GM18870 (cell line): Measurements from ENCODE around the gene MAST4.
"Not testable (repeated sequence)": the region's sequence is repeated elsewhere in the genome, so short reads cannot be mapped to it uniquely, and the experiment has no call there.

Experiments
- ATAC-seq: cut with Tn5 transposase; IDR thresholded peaks from one replicate; pipeline ENCODE4 v1.9.1; 2021; ENCODE audit warnings: moderate library complexity; ENCODE audit not compliant: unreplicated experiment

The MAST4 gene

DNA sequence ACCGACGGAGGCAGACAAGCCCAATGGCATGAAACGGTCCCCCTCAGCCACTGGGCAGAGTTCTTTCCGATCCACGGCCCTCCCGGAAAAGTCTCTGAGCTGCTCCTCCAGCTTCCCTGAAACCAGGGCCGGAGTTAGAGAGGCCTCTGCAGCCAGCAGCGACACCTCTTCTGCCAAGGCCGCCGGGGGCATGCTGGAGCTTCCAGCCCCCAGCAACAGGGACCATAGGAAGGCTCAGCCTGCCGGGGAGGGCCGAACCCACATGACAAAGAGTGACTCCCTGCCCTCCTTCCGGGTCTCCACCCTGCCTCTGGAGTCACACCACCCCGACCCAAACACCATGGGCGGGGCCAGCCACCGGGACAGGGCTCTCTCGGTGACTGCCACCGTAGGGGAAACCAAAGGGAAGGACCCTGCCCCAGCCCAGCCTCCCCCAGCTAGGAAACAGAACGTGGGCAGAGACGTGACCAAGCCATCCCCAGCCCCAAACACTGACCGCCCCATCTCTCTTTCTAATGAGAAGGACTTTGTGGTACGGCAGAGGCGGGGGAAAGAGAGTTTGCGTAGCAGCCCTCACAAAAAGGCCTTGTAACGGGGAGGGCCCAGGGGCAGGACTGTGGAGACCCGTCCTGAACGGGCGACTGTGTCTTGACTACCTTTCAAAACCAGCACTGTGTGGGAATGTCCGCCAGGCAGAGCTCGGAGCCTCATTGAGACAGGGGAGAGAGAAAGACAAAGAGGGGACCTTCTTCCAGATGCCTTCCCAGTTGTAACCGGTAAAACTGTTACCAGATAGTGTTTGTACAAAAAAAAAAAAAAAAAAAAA is 570.5 kb downstream of the MAST4 start:
- peak; percentile 19 for ATAC-seq

DNA sequence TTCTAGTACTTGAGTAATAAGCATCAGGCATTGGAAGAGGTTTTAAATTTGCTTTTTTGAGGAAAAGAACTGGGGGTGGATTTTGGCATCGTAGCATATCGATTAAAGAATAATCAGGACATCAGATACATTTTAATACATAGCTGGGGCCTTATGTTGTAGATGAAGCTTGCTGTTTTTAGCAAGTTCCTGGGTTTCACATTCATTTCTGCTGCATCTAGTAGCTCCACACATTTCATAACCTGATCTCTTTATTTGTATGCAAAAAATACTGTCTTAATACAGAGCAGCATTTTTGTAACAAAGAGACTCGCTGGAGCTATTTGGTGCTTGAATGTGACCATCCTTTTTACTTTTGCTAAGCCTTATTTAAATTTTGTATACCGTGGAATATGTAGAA is 571.9 kb downstream of the MAST4 start:
- ATAC-seq, result no peak

DNA sequence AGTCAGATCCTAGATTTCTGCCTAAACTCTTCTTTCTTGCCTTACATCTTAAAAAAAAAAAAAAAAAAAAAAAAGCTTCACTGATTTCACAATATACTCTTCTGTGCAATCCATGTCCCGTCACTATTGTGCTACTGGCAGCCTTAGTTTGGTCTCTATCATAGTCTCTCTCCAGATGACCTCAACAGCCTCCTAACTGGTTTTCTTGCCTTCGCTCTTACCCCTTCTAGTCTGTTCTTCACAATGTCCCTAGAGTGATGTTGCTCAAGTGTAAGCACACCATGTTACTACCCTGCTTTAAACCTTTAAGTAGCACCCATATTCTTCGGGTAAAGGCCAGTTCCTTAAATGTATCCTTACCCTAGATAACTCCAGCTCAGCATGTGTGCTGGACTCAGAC is 574.6 kb downstream of the MAST4 start:
- no peak for ATAC-seq

- not testable (repeated sequence) for ATAC-seq
Observed at GRCh38 chr5:67173351-67173750, 577.2 kb downstream of the MAST4 start.

- ATAC-seq, result no peak
Observed at GRCh38 chr5:67173959-67174358, 577.8 kb downstream of the MAST4 start.

GRCh38 chr5:67176936-67177335 is 580.7 kb downstream of the MAST4 start:
- no peak for ATAC-seq

DNA sequence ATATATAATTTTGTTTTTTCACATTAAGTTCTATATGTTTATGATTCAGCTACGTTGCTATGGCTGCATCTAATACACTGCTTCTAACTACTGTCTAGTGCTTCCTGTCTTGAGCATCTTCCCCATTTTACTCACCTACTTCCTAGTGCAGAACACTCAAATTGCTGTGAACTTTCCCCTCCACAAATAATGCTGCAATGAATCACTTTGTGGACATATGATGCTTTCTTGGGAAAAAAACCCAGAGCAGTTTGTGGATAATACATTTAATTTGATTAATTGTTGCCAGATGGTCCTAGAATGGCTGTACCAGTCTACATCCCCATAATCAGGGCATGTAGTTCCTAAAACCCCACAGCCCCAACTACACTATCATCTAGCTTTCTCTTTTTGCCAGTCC is 581.9 kb downstream of the MAST4 start:
- ATAC-seq, result no peak

- no peak for ATAC-seq
Observed at GRCh38 chr5:67178966-67179365, 582.8 kb downstream of the MAST4 start.

- no peak for ATAC-seq
Observed at GRCh38 chr5:67179697-67180361, 583.6 kb downstream of the MAST4 start.

DNA sequence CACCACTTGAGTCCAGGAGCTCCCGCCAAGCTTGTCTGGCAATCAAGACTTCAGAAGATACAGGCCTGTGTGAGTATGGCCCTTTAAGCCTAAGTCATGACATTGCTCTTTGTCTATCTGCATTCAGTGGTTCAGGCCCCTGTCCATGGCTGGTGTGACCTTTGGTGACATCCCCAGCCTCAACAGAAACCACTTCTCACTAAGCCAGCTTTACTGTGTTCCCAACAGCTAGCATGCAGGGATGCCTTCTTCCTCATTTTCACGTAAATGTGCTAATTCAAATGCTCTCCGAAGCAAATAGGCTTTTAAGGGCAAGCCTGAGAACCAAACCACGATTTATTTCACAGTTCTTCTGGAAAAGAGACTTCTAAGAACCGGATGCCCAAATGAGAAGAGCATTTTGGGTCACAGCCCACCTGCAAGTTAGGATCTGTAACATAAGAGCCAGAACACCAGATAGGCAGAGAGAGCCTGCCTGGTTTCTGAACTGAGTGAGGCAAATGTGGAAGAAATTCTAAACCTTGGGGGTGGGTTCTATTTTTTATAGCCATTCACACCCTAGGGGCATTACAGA is 585.5 kb downstream of the MAST4 start:
- ATAC-seq, result no peak

DNA sequence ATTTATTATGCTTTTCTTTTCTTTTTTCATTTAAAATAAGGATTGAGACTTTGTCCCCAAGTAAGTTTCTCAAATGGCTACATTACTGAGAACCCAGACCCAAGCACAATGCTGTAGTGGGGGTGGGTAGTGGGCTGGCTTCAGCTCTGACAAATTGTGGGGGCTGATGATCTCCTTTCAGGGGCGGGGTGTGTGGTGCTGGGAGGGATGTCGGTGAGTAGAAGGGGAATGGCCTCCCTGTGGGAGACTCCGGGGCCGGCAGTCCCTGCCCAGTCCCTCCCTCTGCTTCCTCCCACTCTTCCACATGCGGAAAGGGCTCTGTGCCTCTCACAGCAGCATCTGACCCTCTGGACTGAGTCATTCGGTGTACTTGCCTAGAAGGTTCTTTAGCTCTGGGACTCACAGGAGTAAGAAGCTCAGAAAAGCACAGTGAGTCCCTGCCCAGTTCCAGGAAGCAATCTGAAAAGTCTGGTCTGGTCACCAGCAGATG is 586.2 kb downstream of the MAST4 start:
- ATAC-seq, result no peak

- no peak for ATAC-seq
Observed at GRCh38 chr5:67183859-67184258, 587.7 kb downstream of the MAST4 start.

- ATAC-seq, result no peak
Observed at GRCh38 chr5:67187006-67187715, 591.0 kb downstream of the MAST4 start.

DNA sequence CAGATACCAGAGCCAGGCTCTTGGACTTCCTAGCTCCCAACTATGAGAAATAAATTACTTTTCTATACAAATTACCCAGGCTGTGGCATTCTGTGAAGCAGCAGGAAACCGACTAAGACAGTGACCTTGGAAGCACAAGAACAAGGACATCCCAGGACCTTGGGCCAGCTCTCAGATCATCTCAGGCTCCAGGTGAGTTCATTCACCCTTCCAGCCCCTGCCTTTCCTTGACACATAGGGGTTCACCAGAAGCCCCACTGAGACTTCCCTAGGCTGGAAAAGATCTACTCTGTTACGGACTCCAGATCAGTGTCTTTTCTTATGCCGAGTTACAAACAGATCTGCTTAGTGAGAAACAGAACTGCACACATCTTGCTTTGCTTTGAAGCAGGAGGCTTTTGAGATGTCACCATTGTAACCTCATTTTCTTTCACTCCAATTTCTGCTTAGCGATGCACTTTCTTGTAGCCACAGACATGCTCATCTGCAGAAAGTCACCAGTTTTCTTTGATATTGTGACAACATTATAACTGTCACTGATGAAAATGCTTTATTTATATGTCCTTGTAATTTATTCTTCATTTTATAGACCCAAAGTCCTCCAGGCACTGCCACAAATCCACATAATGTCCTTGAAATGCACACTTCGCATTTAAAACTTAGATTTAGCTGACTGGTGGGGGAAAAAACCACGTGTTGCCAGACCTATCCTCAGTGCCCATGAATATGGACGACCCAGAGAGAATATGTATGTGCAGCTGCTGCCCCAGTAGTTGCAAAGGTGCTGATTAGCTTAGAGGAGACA is 592.3 kb downstream of the MAST4 start:
- no peak for ATAC-seq

DNA sequence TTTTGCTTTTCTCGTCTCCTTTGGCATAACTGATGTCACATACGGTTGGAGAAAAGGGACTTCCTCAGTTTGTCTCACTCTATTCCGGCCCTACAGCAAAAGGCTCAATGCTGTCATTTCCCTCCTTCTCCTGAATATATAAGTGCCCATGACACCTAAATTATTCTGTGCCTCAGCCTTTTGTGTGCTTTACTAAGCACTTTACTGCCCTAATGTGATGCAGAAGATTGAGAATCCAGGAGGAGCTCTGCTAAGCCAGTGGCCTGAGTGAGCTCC is 592.8 kb downstream of the MAST4 start:
- ATAC-seq, result no peak

DNA sequence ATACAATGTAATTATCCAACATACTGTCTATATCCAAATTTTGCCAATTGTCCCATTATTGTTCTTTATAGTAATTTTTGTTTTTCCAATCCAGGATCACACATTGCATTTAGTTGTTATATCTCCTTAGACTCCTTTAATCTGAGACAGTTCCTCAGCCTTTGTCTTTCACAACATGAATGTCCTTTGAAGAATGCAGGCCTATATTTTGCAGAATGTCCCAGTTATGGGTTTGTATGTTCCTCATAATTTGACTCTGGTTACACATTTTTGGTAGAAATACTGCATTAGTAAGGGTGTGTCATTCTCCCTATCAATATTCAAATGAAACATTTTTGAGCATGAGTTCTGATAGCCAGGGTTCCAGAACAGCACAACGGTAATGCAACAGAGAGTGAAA is 593.7 kb downstream of the MAST4 start:
- ATAC-seq, result no peak

DNA sequence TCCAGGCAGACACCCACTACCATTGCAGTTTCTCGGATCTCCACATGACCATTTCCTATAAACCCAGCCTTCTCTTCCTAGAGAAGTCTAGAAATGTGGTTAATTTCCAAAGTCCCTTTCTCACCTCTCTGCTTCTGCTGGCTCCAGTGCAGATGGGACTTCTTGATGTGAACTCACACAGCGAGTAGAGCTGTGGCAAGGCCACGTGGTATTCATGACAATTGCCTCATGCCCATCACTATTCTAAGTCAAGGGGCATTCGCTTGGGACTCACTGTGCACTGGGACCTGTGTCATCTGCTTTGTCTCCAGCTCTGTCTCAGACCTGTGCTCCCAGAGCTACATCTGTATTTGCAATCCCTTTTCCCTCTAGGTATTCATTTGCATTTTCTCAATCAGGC is 594.2 kb downstream of the MAST4 start:
- ATAC-seq, result no peak

DNA sequence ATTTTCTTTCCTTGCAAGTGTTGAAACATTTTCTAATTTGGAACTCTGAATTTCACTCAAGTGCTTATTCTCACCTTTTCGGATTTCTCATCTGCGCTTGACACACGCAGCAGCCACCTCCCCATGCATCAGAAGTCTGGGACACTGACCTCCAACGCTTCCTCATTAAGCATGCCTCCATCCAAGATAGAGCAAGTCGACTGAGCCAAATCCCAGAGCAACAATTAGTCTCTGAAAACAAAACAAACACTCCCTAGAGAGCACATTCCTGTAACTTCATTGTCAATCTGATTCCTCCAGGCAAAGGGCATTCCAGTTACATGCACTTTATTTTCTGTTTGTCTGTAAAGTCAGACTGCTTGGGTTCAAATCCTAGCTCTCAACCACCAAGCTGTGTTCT is 594.7 kb downstream of the MAST4 start:
- ATAC-seq, result no peak

- no peak for ATAC-seq
Observed at GRCh38 chr5:67192719-67193438, 596.7 kb downstream of the MAST4 start.

DNA sequence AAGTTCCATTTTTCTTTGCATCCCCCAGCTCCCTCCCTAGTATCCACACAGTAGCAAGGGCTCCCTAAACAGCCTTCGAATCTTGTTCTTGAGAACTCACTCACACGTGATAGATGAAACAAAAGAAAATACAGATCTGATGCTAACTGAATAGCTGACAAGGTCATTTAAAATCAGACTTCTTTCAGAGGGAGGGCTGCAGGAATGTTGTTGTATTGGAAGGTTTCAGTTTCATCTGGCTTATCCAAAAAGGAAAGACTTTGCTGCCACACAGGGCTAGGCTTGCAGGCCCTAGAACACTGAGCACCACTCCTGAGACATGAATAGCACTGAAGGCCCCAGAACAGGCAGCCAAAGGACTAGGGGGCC is 597.2 kb downstream of the MAST4 start:
- no peak for ATAC-seq
